ENCODE measurements around the gene HOXA6.

DNA sequence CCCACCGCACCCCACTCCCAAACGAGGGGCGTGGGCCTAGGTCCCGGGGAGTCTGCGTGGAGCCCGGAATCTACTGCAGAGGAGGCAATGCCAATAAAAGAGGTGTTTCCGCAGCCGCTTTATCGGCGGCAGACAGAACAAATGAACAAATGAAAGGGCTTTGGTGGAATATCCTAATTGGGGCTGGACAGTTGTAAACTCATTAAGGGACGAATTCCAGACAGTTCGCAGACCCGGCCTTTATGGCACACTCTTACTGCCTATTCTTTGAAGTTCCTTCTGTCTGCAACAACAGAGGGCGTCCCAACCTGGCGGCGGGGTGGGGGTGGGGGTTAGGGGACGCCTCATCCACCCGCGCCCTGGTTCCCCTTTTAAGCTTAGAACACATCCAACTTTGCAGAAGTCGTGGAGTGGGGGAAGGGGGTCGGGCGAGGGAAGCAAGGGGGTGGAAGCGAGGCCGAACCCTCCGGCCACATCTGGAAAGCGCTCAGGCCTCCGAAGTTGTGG is 13.7 kb upstream of the HOXA6 start:
- TF ChIP-seq, protein P1, sequence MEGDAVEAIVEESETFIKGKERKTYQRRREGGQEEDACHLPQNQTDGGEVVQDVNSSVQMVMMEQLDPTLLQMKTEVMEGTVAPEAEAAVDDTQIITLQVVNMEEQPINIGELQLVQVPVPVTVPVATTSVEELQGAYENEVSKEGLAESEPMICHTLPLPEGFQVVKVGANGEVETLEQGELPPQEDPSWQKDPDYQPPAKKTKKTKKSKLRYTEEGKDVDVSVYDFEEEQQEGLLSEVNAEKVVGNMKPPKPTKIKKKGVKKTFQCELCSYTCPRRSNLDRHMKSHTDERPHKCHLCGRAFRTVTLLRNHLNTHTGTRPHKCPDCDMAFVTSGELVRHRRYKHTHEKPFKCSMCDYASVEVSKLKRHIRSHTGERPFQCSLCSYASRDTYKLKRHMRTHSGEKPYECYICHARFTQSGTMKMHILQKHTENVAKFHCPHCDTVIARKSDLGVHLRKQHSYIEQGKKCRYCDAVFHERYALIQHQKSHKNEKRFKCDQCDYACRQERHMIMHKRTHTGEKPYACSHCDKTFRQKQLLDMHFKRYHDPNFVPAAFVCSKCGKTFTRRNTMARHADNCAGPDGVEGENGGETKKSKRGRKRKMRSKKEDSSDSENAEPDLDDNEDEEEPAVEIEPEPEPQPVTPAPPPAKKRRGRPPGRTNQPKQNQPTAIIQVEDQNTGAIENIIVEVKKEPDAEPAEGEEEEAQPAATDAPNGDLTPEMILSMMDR (IDR thresholded peaks at IDR 0.05): peak; percentile 62
- TF ChIP-seq ZFX (IDR thresholded peaks at IDR 0.05; ENCODE audit: borderline replicate concordance): no peak

All from 22Rv1 (cell line).